Uterus (tissue), 2 donors: ENCODE results near the gene MISP.

ENCODE experiments used
- POLR2A ChIP-seq, 2 donors: fragments of 450-650 bp; IDR thresholded peaks; one replicate each; pipeline ENCODE4 v1.6.1; 2016; ENCODE audit warnings: antibody characterized with exemption in 2 of 2, mild to moderate bottlenecking in 1 of 2, moderate library complexity in 1 of 2
- TF ChIP-seq, protein P1 (sequence below), 4 experiments: fragments of 200-600 bp in 2 of 4; fragments of 450-650 bp in 2 of 4; sonication (generic) in 2 of 4; IDR thresholded peaks; one replicate each; pipeline ENCODE4 v1.5.1; 2016 to 2019; ENCODE audit warnings: antibody characterized with exemption in 4 of 4, mild to moderate bottlenecking in 2 of 4, moderate library complexity in 1 of 4

DNA sequence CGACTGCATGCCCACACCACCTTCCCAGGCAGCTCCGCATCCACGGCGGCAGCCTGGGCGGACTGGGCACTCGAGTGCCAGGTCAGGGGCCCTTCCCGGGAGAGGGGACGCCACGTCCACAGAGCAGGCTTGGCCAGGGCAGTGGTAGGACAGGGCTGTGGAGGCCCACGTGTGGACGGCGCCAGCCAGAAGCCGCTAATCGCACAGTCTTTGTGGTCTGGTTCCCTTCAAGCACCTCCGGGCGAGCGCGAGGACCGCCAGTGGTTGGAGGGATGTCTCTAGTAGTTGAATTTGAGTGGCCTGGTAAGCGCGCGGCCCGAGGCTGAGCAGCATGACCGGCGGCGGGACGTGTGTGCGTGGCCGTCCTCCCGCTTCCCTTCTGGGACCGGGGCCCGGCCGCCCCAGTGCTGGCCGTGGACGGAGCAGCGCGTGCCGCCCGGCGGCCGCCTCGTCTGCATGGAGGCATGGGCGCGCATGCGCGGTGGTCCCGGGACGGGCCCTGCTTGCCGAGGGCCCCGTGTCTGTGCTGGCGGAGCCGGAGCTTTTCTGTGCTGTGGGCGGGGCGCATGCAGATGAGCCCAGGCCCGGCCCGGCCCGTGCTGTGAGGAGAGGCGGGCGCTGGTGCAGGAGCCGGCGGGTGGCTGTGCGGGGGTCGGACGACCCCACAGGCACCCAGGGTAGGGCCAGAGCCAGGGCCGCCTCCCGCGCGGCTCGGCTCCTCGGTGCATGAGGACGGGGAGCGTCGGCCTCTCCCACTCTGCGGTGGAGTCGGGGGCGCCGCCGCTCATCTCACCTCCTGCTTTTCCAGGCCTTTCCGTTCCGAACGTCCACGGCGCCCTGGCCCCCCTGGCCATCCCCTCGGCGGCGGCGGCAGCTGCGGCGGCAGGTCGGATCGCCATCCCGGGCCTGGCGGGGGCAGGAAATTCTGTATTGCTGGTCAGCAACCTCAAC, 55.0 kb downstream of the MISP start:
- TF ChIP-seq, protein P1, sequence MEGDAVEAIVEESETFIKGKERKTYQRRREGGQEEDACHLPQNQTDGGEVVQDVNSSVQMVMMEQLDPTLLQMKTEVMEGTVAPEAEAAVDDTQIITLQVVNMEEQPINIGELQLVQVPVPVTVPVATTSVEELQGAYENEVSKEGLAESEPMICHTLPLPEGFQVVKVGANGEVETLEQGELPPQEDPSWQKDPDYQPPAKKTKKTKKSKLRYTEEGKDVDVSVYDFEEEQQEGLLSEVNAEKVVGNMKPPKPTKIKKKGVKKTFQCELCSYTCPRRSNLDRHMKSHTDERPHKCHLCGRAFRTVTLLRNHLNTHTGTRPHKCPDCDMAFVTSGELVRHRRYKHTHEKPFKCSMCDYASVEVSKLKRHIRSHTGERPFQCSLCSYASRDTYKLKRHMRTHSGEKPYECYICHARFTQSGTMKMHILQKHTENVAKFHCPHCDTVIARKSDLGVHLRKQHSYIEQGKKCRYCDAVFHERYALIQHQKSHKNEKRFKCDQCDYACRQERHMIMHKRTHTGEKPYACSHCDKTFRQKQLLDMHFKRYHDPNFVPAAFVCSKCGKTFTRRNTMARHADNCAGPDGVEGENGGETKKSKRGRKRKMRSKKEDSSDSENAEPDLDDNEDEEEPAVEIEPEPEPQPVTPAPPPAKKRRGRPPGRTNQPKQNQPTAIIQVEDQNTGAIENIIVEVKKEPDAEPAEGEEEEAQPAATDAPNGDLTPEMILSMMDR (IDR thresholded peaks at IDR 0.05) = no peak
- TF ChIP-seq POLR2A (IDR thresholded peaks at IDR 0.05) = no peak
